Pancreas (tissue), 10 donors: ENCODE measurements around the gene OR6C70. TPM values are rescaled to one million over a fixed set of nuclear protein-coding genes. Genes with fewer than 3 reads are reported as not detected.

Experiments
- ATAC-seq, 4 donors: fragments of 200-7000 bp; cut with Tn5 transposase; one replicate each; pipeline versions ENCODE4 v1.8.0 to v1.9.1; 2020; ENCODE audit warnings: mild to moderate bottlenecking in 4 of 4, moderate library complexity in 4 of 4
- DNase-seq, 6 donors: peaks; one replicate each; pipeline ENCODE4 v3.0.0-alpha.2; 2020
- FAIRE-seq: peaks from 2 replicates; lab custom pipeline; 2012; peaks lifted over from hg19 to GRCh38; lab: Jason Lieb, UNC
- H3K27ac ChIP-seq, 4 donors: fragments of 200-600 bp; sonication (generic); 1 replicate in 3 of 4; 2 replicates in 1 of 4; pipeline versions ENCODE4 v1.5.0 to v1.8.0; 2020
- H3K27me3 ChIP-seq, 4 donors: fragments of 200-600 bp; one replicate each; pipeline ENCODE4 v1.8.0; 2021
- H3K36me3 ChIP-seq, 3 donors: fragments of 200-600 bp; sonication (generic) in 1 of 3; one replicate each; pipeline versions ENCODE4 v1.5.0 to v1.8.0; 2020 to 2021
- H3K4me1 ChIP-seq, 3 donors: fragments of 200-600 bp; one replicate each; pipeline ENCODE4 v1.8.0; 2021
- H3K4me3 ChIP-seq, 4 donors: fragments of 200-600 bp; sonication (generic) in 2 of 4; one replicate each; pipeline versions ENCODE4 v1.5.0 to v1.8.0; 2020 to 2021
- H3K9me3 ChIP-seq, 4 donors: fragments of 200-600 bp; one replicate each; pipeline ENCODE4 v1.8.0; 2021
- WGBS, 2 donors: extraction: QIAGEN DNeasy Blood & Tissue Kit; methylation state at CpG; one replicate each; pipeline ENCODE4 v1.1.7; 2013; 5-methylcytosine and 5-hydroxymethylcytosine counted together
- intact Hi-C, 3 donors: fragments of 100-400 bp; cut with DNase I; formaldehyde crosslinking; loops; one replicate each; pipeline versions ENCODE4 v1.11.1 to v1.14.2; 2022
- polyA plus RNA-seq, 2 donors: library from polyadenylated mRNA; stranded (reverse); fragments of 200-250 nt; gene quantifications; one replicate each; pipeline ENCODE4 v1.2.3, GENCODE V29; 2013
- total RNA-seq, 6 donors: library from RNA; stranded (reverse); fragmentation: NEBNext Ultra II Directional in 4 of 6; extraction: Animal tissue kit (Norgen Biotek cat#: 25700) in 4 of 6; gene quantifications; one replicate each; pipeline versions ENCODE4 v1.2.1 to v1.2.4, GENCODE V29; 2021 to 2023
- TF ChIP-seq, protein P1 (sequence below), 4 donors: fragments of 200-600 bp; sonication (generic) in 3 of 4; IDR thresholded peaks; one replicate each; pipeline versions ENCODE4 v1.5.0 to v1.8.0; 2021; ENCODE audit warnings: antibody characterized with exemption in 4 of 4
- donor health status: healthy with polysubstance abuse.
- donor health status: DM: no; HTN: no; CAD: no; lungs with moderate emphysema.
- donor health status: DM: no; HTN: no; CAD: no.
- donor health status: control.
- donor health status: control.
- donor health status: Bipolar disorder and iron deficiency.
- donor health status: DM: yes; HTN: yes; CAD: no.
- donor health status: DM: no; HTN: no; CAD: no.
- donor health status: DM: no; HTN: no; CAD: no.
- donor health status: DM: yes; HTN: yes; CAD: no.

OR6C70 gene
- total RNA-seq, result not detected
- polyA plus RNA-seq, result not detected

DNA sequence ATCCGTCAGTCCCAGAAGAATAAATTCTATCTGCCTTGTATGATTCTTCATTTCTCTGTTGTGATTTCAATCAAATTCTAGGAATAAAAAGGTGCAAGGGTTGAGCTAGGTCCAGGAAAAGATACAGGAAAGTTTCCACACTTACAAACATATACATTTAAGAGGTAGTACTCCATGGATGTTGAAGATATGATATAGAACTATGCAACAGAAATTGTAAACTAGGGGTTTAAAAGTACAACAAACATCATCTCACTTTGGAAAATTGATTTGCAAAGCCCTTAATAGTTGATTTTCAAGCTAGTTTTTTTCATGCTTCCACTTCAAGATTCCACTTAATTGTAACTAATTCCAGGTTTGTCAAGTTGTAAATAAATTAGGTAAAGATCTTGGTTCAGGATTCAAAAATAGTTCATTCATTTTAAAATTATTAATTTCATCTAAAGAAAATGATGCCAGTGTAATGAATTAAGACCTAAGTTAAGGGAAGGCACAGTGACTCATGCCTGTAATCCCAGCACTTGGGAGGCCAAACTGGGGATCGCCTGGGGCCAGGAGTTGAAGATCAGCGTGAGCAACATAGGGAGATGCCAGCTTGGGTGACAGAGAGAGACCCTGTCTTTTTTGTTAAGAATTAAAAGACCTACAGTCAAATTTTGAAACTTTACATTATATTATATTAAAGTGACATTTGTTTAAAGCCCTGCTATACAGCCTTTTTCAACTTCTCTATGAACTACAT, at the start of gene OR6C70:
OR6C70 (minus strand) TSS at position 51 of the 742 bp plus-strand sequence; CDS start at position 51, 0 bp downstream.
- intact Hi-C loops, result no loop called here
- Histone ChIP-seq H3K27ac (no peak within 1 kb of the TSS), H3K9me3 (no peaks in the 10 kb centered on the region), H3K4me3 (no peak within 1 kb of the TSS), H3K4me1 (no peaks in the 10 kb centered on the region), H3K27me3 (no peaks in the 10 kb centered on the region), H3K36me3 (no peaks in the 10 kb centered on the region)
- ATAC-seq (no peak), DNase-seq (no peak), FAIRE-seq (no peak)
- WGBS, 2 donors, result 92 to 97% methylated on average over 3 of the region's 3 CpGs
- TF ChIP-seq, protein P1, sequence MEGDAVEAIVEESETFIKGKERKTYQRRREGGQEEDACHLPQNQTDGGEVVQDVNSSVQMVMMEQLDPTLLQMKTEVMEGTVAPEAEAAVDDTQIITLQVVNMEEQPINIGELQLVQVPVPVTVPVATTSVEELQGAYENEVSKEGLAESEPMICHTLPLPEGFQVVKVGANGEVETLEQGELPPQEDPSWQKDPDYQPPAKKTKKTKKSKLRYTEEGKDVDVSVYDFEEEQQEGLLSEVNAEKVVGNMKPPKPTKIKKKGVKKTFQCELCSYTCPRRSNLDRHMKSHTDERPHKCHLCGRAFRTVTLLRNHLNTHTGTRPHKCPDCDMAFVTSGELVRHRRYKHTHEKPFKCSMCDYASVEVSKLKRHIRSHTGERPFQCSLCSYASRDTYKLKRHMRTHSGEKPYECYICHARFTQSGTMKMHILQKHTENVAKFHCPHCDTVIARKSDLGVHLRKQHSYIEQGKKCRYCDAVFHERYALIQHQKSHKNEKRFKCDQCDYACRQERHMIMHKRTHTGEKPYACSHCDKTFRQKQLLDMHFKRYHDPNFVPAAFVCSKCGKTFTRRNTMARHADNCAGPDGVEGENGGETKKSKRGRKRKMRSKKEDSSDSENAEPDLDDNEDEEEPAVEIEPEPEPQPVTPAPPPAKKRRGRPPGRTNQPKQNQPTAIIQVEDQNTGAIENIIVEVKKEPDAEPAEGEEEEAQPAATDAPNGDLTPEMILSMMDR (IDR thresholded peaks at IDR 0.05), result no peak

DNA sequence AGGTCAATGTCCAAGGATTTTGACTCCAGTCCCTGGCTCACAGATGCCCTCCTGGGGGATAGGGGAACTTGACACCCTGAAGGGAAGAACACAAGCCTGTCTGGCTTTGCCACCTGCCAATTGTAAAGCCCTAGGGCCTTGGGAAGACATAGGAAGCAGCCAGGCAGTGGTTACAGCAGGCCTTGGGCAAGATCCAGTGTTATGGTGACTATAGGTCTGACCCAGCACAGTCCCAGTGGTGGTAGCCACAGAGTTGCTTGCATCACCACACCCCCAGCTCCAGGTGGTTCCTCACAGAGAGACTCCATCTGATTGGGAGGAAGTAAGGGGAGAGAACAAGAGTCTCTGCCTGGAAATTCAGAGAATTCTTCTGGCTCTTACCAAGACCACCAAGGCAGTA, 46.5 kb upstream of the OR6C70 start:
- FAIRE-seq (no peak), ATAC-seq (no peak), DNase-seq (no peak)
- H3K4me1 ChIP-seq, result no peaks in the 10 kb centered on the region
- intact Hi-C loops, result no loop called here
- TF ChIP-seq, protein P1 (IDR thresholded peaks at IDR 0.05), result no peak
- no peak overlapping the region for H3K4me3 ChIP-seq
- no peaks in the 10 kb centered on the region for H3K27me3 ChIP-seq
- no peak overlapping the region for H3K27ac ChIP-seq
- no peaks in the 10 kb centered on the region for H3K9me3 ChIP-seq
- no peaks in the 10 kb centered on the region for H3K36me3 ChIP-seq

DNA sequence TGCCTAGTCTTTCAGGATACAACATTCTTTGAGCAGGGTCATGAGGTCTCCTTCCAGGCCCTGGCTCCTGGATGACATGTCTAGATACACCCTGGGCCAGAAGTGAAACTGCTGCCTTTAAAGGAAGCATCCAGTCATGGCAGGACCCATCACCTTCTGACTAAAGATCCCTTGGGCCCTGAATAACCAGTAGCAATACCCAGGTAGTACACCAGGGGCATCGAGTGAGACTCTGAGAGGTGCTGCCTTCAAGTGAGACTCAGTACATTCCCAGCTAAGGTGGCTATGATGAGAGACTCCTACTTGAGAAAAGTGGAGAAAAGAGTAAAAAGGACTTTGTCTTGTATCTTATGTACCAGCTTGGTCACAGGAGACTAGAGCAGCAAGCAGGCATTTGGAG, 45.8 kb upstream of the OR6C70 start:
- no peaks in the 10 kb centered on the region for H3K27me3 ChIP-seq
- intact Hi-C loops, result no loop called here
- H3K4me3 ChIP-seq, result no peak overlapping the region
- no peaks in the 10 kb centered on the region for H3K36me3 ChIP-seq
- DNase-seq, result no peak
- WGBS, 2 donors, result 75 to 85% methylated on average over 1 of the region's 1 CpG
- H3K27ac ChIP-seq, result no peak overlapping the region
- TF ChIP-seq, protein P1 (IDR thresholded peaks at IDR 0.05), result no peak
- no peak for FAIRE-seq
- no peaks in the 10 kb centered on the region for H3K4me1 ChIP-seq
- H3K9me3 ChIP-seq, result no peaks in the 10 kb centered on the region
- no peak for ATAC-seq

DNA sequence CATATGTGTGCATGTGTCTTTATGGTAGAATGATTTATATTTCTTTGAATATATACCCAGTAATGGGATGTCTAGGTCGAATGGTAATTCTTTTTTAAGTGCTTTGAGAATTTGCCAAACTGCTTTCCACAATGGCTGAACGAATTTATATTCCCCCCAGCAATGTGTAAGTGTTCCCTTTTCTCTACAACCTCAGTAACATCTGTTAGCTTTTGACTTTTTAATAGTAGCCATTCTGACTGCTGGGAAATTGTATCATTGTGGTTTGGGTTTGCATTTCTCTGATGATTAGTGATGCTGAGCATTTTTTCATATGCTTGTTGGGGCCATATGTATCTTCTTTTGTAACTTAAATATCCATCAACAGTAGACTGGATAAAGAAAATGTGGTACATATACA, 31.7 kb upstream of the OR6C70 start:
- DNase-seq (no peak), FAIRE-seq (no peak), ATAC-seq (no peak)
- H3K27ac ChIP-seq, result no peak overlapping the region
- intact Hi-C loops, result no loop called here
- no peak overlapping the region for H3K4me3 ChIP-seq
- WGBS, 2 donors, result 27 to 28% methylated on average over 2 of the region's 2 CpGs
- no peaks in the 10 kb centered on the region for H3K27me3 ChIP-seq
- H3K4me1 ChIP-seq, result peaks cover 0 to 7% (median 0%) of the 10 kb centered on the region in 3 donors
- TF ChIP-seq, protein P1 (IDR thresholded peaks at IDR 0.05), result no peak
- no peaks in the 10 kb centered on the region for H3K9me3 ChIP-seq
- H3K36me3 ChIP-seq, result no peaks in the 10 kb centered on the region

DNA sequence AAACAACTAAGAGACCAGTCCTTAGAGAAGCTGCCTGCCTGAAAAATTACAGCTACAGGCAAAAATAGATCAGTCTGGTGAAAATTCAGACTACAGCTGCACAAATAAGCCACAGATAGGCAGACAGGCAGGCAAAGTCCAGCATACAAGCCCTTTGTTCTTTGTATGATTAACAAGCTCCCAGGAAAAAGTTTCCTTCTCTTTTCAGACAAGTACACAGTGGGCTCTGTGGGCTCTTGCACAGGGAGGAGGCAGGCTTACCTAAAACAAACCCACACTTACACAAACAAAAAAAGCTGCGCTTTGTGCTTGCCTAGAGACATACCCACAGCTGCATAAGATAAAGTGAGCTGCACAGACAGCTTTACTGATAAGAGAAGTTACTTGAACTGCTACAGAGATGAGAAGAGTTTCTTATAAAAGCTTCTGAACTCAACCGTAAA, 29.9 kb upstream of the OR6C70 start:
- H3K27ac ChIP-seq, result peak overlapping the region in 3 of 4 donors; percentile 13 to 82 (median 55)
- H3K36me3 ChIP-seq, result no peaks in the 10 kb centered on the region
- peaks cover 0 to 15% (median 0%) of the 10 kb centered on the region in 3 donors for H3K4me1 ChIP-seq
- no peaks in the 10 kb centered on the region for H3K9me3 ChIP-seq
- H3K27me3 ChIP-seq, result no peaks in the 10 kb centered on the region
- no peak for FAIRE-seq
- peak; percentile 73 to 94 (median 92) for ATAC-seq
- TF ChIP-seq, protein P1 (IDR thresholded peaks at IDR 0.05), result no peak
- DNase-seq, result peak in 2 of 6 donors; percentile 13 to 22
- H3K4me3 ChIP-seq, result no peak overlapping the region
- intact Hi-C loops, result no loop called here
- 0 to 5% methylated on average over 2 of the region's 2 CpGs for WGBS, 2 donors
